Activated B cell treated with CpG ODN at 0.5 μM for 24 hours (primary cell): ENCODE data around the gene CFAP65. TPM values are rescaled to one million over a fixed set of nuclear protein-coding genes. Genes with fewer than 3 reads are reported as not detected.

Experiments
- ATAC-seq: fragments of 200-7000 bp; cut with Tn5 transposase; one replicate; pipeline ENCODE4 v1.10.0; 2021; ENCODE audit warnings: low read depth, mild to moderate bottlenecking, moderate library complexity
- CTCF ChIA-PET: fragments of 350-600 bp; sonication (Branson Sonifier 250); formaldehyde crosslinking; loops from one replicate; lab custom pipeline; 2021; ENCODE audit warnings: antibody characterized with exemption; lab: Charles Lee
- POLR2A ChIA-PET: fragments of 350-600 bp; sonication (Branson Sonifier 250); formaldehyde crosslinking; loops from one replicate; lab custom pipeline; 2021; ENCODE audit warnings: antibody characterized with exemption; lab: Charles Lee
- DNase-seq: peaks from one replicate; pipeline ENCODE4 v3.0.0; 2022
- H3K27ac Mint-ChIP-seq: one replicate; pipeline ENCODE4 v1.8.0; 2020; ENCODE audit warnings: mixed read lengths
- H3K27me3 Mint-ChIP-seq: one replicate; pipeline ENCODE4 v1.8.0; 2021; ENCODE audit warnings: mixed read lengths
- H3K36me3 Mint-ChIP-seq: one replicate; pipeline ENCODE4 v1.8.0; 2021; ENCODE audit warnings: low read depth, mixed read lengths
- H3K4me1 Mint-ChIP-seq: one replicate; pipeline ENCODE4 v1.8.0; 2021; ENCODE audit warnings: mixed read lengths
- H3K4me3 Mint-ChIP-seq: one replicate; pipeline ENCODE4 v1.8.0; 2020; ENCODE audit warnings: mild to moderate bottlenecking, mixed read lengths
- H3K9me3 Mint-ChIP-seq: one replicate; pipeline ENCODE4 v1.8.0; 2020; ENCODE audit warnings: mixed read lengths
- CTCF ChIP-seq: fragments of 200-600 bp; IDR thresholded peaks from one replicate; pipeline ENCODE4 v1.8.0; 2022; ENCODE audit warnings: antibody characterized with exemption, mild to moderate bottlenecking
- intact Hi-C: fragments of 100-400 bp; cut with micrococcal nuclease; formaldehyde crosslinking; loops from one replicate; pipeline ENCODE4 v1.15.1; 2024
- total RNA-seq: library from RNA; stranded (reverse); gene quantifications from 2 replicates; pipeline ENCODE4 v1.2.3, GENCODE V29; 2022

CFAP65 gene
- total RNA-seq, 1 donor from 2014 or later: not detected

- intact Hi-C loops: no loop called here
- ChIA-PET CTCF (no interaction called here), POLR2A (no interaction called here)
- no peaks in the 10 kb centered on the region for H3K4me1 Mint-ChIP-seq
- DNase-seq (no peak), ATAC-seq (no peak)
- H3K9me3 Mint-ChIP-seq: no peaks in the 10 kb centered on the region
- no peak overlapping the region for H3K27ac Mint-ChIP-seq
- H3K4me3 Mint-ChIP-seq: no peak overlapping the region
- H3K27me3 Mint-ChIP-seq: peaks cover 23% of the 10 kb centered on the region
- no peak for TF ChIP-seq CTCF
- H3K36me3 Mint-ChIP-seq: no peaks in the 10 kb centered on the region
Observed at GRCh38 chr2:219018726-219019125, 22.6 kb downstream of the CFAP65 start.

GRCh38 chr2:219018286-219018685 lies 23.0 kb downstream of the CFAP65 start:
- POLR2A ChIA-PET: no interaction called here
- ATAC-seq (no peak), DNase-seq (no peak)
- CTCF ChIA-PET: no interaction called here
- Mint-ChIP-seq H3K9me3 (no peaks in the 10 kb centered on the region), H3K4me3 (no peak overlapping the region), H3K27me3 (peaks cover 24% of the 10 kb centered on the region), H3K27ac (no peak overlapping the region), H3K4me1 (no peaks in the 10 kb centered on the region), H3K36me3 (no peaks in the 10 kb centered on the region)
- intact Hi-C loops: no loop called here
- no peak for TF ChIP-seq CTCF

GRCh38 chr2:219017201-219017931 lies 23.9 kb downstream of the CFAP65 start:
- no peak overlapping the region for H3K27ac Mint-ChIP-seq
- DNase-seq: no peak
- H3K4me3 Mint-ChIP-seq: no peak overlapping the region
- ChIA-PET CTCF (no interaction called here), POLR2A (no interaction called here)
- no peak for TF ChIP-seq CTCF
- intact Hi-C loops: no loop called here
- no peaks in the 10 kb centered on the region for H3K36me3 Mint-ChIP-seq
- peaks cover 19% of the 10 kb centered on the region for H3K27me3 Mint-ChIP-seq
- H3K9me3 Mint-ChIP-seq: no peaks in the 10 kb centered on the region
- H3K4me1 Mint-ChIP-seq: no peaks in the 10 kb centered on the region
- no peak for ATAC-seq

- Mint-ChIP-seq H3K27me3 (peaks cover 21% of the 10 kb centered on the region), H3K36me3 (no peaks in the 10 kb centered on the region), H3K4me3 (no peak overlapping the region), H3K9me3 (no peaks in the 10 kb centered on the region), H3K4me1 (no peaks in the 10 kb centered on the region), H3K27ac (no peak overlapping the region)
- ATAC-seq: no peak
- TF ChIP-seq CTCF: no peak
- POLR2A ChIA-PET: no interaction called here
- DNase-seq: no peak
- CTCF ChIA-PET: no interaction called here
- intact Hi-C loops: no loop called here
Observed at GRCh38 chr2:219016721-219017120, 24.6 kb downstream of the CFAP65 start.

GRCh38 chr2:219010873-219011272 lies 30.4 kb downstream of the CFAP65 start:
- no peaks in the 10 kb centered on the region for H3K4me1 Mint-ChIP-seq
- no peak for TF ChIP-seq CTCF
- no peak overlapping the region for H3K4me3 Mint-ChIP-seq
- no peak for DNase-seq
- no peak overlapping the region for H3K27ac Mint-ChIP-seq
- intact Hi-C loops: no loop called here
- no peaks in the 10 kb centered on the region for H3K36me3 Mint-ChIP-seq
- ChIA-PET POLR2A (no interaction called here), CTCF (interaction anchor here (1.1 kb wide), 1 partner anchor 242 kb away, joined by 3 read pairs; no protein-coding TSS in a partner anchor)
- H3K9me3 Mint-ChIP-seq: no peaks in the 10 kb centered on the region
- ATAC-seq: no peak
- H3K27me3 Mint-ChIP-seq: peaks cover 28% of the 10 kb centered on the region
